ENCODE data around the gene SLC5A4.

SLC5A4 gene

DNA sequence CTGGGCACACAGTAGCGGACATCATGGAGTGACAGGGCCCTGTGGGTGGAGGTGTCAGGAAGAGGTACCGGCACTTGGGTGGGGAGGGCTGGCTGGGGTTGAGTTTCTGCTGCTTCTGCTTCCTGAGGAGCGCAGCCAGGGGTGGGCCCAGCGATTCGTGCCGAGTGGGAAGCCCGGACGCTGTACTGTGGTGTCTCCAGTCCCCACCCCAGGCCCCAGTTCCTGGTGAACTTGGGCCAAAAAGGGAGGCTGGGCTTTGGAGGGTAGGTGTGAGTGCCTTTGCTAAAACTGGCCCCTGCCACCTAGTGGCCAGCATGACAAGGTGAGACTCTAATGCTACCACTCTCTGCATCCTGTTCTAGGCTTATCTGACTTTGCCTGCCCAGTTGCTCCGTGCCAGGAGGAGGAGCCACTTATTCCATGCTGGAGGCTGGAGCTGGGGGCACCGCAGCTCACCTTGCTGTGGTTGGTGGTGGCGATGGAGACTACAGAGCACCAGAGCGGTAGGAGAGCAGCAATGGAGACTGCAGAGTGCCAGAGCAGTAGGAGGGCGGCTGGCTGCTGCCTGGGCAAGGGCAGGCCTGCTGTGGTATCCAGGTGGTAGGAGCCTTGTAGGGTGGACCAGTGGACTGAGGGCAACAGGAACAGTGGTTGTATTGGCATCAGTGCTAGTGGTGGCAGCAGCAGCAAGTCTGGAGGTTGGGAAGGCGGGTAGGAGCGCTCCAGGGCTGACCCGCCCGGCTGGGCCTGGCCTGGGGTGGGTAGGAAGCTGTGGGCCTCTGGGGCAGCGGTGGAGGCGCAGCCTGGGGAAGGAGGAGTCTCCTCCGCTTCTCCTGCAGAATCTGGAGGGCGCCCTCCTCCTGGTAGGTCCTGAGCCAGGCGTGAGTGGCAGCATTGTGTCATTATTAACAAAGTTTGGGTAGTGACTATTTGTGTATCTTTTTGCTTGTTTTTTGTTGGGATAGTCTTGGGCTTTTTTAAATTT lies 48.1 kb downstream of the SLC5A4 start:
- DNase-seq (ENCODE audit: low spot score) = peak; percentile 60
- in situ Hi-C loops (cut with MboI; ENCODE audit: low sequenced_read_pairs, unreplicated experiment) = no loop called here
- TF ChIP-seq CTCF (IDR thresholded peaks at IDR 0.05; ENCODE audit: borderline replicate concordance, control extremely low read depth, extremely low read depth, insufficient read depth, missing control alignments) = peak; percentile 47

DNA sequence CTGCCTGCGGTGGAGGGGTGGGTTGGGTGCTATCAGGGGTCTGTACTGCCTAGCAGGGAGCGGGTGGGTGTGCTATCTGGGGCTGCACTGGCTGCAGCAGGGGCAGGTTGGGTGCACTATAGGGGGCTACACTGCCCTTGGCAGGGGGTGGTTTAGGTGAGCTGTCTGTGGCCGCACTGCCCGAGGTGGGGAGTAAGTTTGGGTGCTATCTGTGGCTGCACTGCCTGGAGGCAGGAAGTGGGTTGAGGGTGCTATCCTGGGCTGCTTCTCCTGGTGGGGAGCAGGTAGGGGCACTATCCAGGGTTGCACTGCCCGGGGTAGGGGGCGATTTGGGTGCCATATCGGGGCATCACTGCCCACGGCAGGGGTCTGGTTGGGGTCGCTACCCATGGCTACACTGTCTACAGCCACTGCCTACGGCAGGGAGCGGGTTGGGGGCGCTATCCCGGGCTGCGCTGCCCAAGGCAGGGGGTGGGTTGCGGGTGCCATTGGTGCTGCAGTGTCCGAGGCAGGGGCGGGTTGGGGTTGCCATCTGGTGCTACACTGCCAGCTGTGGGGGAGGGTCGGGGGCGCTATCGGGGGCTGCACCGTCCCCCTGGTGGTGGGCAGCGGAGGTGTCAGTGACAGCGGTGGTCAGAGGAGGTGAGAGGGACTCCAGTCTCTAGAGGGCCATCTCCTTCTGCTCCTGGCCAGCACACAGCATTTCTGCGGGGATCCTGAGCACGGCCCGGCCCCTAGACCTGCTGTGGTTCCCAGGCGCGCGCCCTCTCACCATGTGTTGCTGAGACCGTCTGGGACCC lies 49.0 kb downstream of the SLC5A4 start:
- no peak for TF ChIP-seq CTCF (IDR thresholded peaks at IDR 0.05; ENCODE audit: borderline replicate concordance, control extremely low read depth, extremely low read depth, insufficient read depth, missing control alignments)
- in situ Hi-C loops (cut with MboI; ENCODE audit: low sequenced_read_pairs, unreplicated experiment) = no loop called here
- peak; percentile 33 for DNase-seq (ENCODE audit: low spot score)

GRCh38 chr22:32204856-32205722 lies 50.1 kb downstream of the SLC5A4 start, which contains the start of gene RFPL2:
Gene RFPL2 (minus strand): TSS chr22:32205073. CDS start chr22:32202451, 2,622 bp downstream.
- no peak for TF ChIP-seq CTCF (IDR thresholded peaks at IDR 0.05; ENCODE audit: borderline replicate concordance, control extremely low read depth, extremely low read depth, insufficient read depth, missing control alignments)

GRCh38 chr22:32204040-32204855 lies 50.9 kb downstream of the SLC5A4 start:
- TF ChIP-seq CTCF (IDR thresholded peaks at IDR 0.05; ENCODE audit: borderline replicate concordance, control extremely low read depth, extremely low read depth, insufficient read depth, missing control alignments) = no peak
- in situ Hi-C loops (cut with MboI; ENCODE audit: low sequenced_read_pairs, unreplicated experiment) = no loop called here
- peak; percentile 42 for DNase-seq (ENCODE audit: low spot score)

More at GRCh38 chr22:32204856-32205722, 50.1 kb downstream of the SLC5A4 start, which contains the start of gene RFPL2:
- DNase-seq (ENCODE audit: low spot score) = peak; percentile 61
- in situ Hi-C loops (cut with MboI; ENCODE audit: low sequenced_read_pairs, unreplicated experiment) = no loop called here

DNA sequence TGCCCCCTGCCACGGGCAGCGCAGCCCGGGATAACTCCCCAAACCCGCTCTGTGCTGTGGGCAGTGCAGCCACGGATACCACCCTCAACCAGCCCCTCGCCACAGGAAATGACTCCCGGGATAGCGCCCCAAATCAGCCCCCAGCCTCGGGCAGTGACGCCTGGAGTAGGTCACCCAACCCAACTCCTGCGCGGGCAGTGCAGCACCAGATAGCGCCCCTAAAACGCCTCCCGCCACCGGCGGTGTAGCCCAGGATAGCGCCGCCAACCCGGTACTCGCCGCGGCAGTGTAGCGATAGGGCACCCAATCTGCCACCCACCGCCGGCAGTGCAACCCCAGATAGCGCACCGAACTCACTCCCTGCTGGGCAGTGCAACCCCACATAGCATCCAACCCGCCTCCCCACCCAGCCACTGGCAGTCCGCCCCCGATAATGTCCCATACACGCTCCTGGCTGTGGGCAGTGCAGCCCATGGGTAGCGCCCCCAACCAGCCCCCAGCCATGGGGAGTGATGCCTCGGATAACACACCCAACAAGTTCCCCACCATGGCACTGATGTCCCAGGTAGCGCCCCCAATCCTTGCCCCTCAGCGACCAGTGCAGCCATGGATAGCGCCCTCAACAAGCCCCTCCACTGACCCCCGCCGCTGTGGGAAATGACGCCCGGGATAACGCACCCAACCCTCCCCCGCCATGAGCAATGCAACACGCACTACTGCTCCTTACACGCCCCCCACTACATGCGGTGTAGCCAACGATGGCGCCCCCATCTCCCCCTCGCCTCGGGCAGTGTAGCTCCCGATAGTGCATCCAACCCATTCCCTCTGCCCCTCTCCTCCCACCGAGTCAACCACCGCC lies 51.7 kb downstream of the SLC5A4 start:
- no peak for TF ChIP-seq CTCF (IDR thresholded peaks at IDR 0.05; ENCODE audit: borderline replicate concordance, control extremely low read depth, extremely low read depth, insufficient read depth, missing control alignments)

More for the DNA sequence above, 51.7 kb downstream of the SLC5A4 start:
- in situ Hi-C loops (cut with MboI; ENCODE audit: low sequenced_read_pairs, unreplicated experiment) = no loop called here
- DNase-seq (ENCODE audit: low spot score) = peak; percentile 28

Data from GM13976 (cell line).